HG03565 (cell line): Measurements from ENCODE around the gene SLC2A1.
"Not testable (repeated sequence)": the region's sequence is repeated elsewhere in the genome, so short reads cannot be mapped to it uniquely, and the experiment has no call there.

ENCODE experiments used
- ATAC-seq: cut with Tn5 transposase; IDR thresholded peaks from one replicate; pipeline ENCODE4 v1.9.1; 2021; ENCODE audit warnings: mild to moderate bottlenecking, moderate library complexity; ENCODE audit not compliant: unreplicated experiment

The SLC2A1 gene

DNA sequence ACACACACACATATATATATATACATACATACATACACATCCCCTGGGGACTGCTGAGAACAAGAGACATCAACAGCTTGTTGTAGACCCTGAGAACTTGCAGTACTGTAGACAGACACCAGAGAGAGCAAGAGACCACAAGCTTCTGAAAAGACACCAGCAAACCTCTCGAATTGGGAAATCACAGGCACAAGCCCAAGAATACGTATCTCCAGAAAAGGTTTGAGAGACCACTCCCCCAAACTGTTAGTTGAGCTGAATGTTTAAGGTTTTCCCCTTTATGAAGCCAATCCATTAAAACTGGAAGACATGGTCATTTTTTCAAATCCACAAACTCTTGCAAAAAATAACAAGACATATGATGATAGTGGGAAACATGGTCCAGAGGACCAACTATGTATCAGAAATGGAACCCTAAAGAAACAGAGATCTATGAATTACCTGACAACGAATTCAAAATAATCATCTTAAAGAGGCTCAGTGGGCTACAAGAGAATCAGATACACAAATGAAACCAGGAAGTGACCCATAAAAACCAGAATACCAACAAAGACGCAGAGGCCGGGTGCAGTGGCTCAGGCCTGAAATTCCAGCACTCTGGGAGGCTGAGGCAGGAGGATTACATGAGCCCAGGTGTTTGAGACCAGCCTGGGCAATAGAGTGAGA lies 45.1 kb downstream of the SLC2A1 start:
- no peak for ATAC-seq

DNA sequence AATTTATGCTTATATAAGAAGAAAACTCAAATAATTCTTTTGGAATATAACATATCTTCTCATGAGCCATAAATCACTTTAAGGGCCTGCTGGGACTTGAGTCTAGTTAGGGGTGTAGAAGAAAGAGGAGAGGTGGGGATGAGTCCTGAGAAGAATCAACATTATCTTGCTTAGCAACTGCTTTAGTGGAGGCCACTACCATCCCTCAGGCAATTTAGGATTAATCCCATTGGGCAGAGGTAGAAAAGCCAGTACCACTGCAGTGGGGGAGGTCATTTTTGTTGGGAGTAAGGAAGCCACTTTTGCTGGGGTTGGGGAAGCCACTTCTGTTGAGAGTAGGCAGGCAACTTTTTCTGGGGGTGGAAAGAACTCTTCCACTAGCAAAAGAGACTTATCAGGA lies 47.7 kb downstream of the SLC2A1 start:
- ATAC-seq = no peak

DNA sequence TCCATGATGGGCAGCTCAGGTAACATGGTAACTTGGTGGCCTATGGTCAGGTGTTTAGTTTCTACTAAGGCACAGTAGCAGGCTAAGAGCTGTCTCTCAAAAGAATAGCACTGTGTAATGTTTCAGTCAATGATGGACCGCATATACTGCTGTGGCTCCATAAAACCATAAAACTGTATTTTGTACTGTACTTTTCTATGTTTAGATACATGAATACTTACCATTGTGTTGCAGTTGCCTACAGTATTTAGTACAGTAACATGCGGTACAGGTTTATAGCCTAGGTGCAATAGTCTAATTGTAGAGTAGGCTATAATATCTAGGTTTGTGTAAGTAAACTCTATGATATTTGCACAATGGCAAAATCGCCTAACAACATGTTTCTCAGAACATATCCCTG lies 50.6 kb downstream of the SLC2A1 start:
- no peak for ATAC-seq

DNA sequence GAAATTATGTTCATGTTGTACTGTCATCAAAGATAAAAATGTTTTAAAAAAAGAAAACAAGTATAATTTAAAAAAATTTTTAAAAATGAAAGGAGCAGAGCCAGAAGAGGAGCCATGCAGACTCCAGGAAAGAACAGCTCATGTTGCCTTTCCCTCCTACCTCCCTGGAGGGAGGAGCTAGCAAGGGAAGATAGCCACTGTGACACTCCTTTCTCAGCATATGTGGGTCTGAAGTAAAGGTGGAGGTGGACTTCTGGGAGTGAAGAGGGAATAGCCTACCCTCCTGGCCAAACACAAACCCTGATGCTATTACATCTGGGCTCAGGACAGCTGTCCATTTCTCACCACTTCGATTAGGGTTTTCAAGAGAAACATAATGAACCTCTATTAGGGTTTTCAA lies 54.2 kb downstream of the SLC2A1 start:
- no peak for ATAC-seq

DNA sequence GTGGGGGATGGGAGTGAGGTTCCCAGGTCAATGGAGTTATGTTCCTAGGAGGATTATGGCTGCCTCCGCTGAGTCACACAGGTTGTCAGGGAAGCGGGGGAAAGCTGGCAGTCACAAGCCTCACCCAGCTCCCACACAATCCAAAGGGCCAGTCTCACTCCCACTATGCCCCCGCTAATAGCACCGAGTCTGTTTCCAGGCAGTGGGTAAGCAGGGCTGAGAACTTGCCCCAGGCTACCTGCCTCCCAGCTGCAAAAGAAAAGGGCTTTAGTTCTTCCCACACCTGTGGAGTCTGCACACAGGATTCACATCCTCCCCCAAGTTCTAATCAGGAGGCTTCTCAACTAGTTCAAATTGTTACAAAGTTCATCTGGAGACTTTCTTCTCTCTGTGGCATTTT lies 58.7 kb downstream of the SLC2A1 start:
- not testable (repeated sequence) for ATAC-seq

DNA sequence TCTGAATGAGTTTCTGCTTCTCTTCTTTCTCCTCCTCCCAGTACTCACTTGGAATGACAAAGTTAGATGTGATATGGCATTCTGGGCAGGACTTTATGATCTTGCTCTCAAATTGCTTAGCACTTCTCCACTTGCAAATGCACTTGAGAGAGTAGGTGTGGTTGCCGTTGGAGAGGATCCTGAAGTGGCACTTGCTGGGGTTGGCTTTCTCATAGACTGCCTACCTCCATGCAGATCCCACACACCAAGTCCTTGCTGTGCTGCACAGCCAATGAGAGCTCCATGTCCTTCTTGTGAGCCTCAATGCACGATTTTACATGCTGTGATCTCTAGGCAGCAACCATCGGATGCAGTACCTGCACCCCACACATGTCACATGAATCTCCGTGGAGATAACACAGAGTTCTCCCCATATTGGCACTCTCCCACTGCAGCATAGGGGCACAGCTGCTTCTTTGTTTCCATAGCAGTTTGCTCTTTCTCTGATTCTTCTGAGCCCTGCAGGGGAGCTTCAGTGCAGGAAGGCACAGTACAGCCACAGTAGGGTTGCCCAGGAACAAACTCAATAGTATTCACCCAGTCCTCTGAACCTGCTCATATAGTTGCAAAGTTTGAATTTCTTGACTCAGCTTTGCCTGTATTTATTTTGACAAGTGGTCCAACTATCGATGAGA lies 67.1 kb downstream of the SLC2A1 start:
- ATAC-seq = no peak

DNA sequence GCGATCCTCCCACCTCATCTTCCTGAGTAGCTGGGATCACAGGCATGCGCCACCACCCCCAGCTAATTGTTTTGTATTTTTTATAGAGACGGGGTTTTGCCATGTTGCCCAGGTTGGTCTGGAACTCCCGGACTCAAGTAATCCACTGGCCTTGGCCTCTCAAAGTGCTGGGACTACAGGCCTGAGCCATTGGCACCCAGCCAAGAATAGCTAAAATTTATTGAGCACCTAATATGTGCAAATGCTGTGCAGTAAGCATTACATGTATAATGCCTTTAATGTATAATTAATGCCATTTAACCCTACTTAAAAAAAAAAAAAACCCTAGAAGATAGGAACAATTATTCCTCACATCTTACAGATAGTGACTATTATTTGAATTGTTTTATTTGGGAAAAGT lies 69.4 kb downstream of the SLC2A1 start:
- ATAC-seq = no peak

DNA sequence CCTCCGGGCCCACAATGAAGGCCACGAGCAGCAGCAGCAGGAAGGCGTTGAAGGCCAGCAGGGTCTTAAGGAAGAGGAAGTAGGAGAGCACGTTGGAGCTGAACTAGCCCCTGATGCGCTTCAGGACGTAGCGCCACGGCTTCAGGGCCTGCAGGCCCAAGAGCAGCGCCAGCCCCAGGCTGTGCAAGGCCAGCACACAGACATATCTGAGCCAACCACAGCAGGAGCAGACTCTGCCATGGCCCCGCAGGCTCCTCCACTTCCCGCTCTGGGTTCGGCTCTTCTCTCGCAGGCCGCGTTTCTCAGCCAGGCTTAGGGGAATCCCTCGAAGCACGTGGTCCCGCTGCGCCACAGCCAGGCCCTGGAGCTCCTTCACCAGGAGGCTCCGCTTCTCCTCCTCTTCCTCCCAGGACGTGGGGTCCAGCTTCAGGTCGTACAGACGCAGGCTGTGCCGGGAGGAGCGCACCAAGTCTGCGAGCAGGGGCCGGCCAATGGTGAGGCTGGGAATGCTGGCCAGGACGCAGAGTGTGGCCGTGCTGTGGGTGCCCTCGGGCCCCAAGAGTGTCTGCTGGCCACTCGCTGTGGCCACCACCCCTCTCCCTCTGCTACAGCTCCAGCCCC lies 70.5 kb downstream of the SLC2A1 start:
- ATAC-seq = no peak

DNA sequence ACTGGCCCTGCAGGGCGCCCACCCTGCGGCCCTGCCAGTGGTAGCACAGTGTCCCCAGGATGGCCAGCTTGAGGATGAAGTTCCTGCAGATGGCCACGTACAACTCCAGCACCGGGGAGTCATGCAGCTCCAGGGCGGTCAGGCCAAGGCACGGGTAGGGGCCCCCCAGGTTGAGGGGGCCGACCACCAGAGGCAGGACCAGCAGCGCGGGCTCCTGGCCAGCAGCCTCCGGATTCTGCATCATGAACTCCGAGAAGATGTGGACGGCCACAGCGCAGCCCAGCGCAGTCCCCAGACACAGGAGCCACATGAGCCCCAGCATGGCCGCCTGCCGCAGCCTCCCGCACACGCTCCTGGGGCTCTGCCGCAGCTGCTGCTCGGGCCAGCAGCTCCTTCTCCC lies 71.3 kb downstream of the SLC2A1 start:
- no peak for ATAC-seq

DNA sequence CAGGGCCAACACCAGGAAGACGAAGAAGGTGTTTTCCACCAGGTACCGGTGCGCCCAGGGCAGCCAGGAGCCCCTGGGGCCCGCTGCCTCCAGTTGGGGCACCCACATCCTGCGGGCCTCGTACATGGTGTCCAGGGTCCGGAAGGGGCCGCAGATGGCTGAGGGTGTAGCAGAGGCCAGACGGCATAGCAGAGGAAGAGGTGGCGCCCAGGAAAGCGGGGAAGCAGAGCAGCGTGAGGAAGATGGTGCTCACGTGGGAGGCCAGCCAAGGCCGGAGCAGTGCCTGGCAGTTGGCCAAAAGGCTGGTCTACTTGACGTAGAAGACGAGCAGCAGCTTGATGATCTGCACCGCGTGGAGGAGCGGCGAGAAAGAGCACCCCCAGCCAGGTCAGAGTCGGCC lies 71.9 kb downstream of the SLC2A1 start:
- no peak for ATAC-seq

DNA sequence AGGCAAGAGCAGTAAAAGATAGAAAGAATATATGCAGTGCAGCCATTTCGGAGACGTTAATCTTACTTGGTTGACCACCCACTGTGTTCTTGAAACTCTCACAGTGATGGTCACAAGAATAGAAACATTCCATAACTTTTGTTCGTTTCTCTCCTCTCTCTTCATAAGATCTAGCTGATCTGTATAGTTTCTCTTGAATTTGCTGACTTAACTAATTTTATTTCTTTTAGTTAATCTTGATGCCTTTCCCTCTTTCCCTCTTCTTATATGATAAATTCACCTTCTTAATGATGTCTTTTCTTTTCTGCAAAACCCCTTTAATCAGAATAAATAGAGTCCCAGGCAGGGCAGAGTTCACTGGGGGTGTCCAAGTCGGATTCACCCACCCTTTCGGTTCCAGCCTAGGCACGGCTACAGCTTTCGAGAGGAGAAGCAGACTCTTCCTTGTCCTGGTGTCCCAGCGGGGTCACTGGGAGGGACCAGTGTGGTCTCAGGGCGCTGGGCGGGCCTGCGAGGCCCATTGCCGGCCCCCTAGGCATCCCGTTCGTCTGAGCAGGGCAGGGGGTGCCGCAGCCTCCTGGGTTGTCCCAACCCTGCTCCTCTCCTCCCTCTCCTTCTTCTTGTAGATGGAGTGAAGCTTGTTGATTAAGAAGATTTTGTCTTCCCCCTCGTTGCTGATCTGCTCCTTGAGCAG lies 72.5 kb downstream of the SLC2A1 start:
- ATAC-seq = no peak

DNA sequence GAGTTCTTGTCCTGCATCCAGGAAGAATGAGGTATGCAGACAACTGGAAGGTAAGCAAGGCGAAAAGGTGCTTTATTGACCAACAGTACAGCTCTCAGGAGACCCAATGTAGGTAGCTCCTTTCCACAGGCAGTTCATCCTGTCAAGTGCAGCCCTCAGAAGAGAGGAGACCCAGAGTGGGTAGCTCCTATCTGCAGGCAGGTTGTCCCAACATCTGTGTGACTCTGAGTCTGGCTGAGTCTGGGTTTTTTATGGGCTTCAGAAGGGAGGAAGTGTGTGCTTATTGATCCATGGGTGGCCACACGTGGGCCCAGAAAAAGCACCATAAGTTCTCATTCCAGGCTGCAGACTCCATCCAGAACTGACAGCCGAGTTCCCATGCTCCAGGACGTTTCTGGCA lies 78.3 kb downstream of the SLC2A1 start:
- ATAC-seq = no peak

DNA sequence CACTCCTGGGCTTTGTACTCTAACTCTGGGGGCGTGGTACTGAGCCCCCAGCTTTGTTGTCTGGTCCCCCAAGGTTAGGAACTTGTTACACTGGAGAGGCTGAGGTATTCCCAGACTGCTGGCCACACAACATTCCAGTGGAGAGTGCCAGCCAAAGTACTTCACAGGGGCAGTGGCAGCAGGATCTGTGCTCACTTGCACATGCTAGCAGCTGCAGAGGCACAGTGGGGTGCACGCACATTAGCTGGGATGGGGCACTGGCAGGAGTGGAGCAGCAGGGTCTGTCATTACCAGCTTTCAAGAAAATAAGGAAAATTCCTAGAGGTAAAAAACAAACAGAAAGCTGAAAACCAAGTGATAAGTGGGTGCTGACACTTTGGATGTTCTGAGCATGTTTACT lies 81.3 kb downstream of the SLC2A1 start:
- no peak for ATAC-seq

DNA sequence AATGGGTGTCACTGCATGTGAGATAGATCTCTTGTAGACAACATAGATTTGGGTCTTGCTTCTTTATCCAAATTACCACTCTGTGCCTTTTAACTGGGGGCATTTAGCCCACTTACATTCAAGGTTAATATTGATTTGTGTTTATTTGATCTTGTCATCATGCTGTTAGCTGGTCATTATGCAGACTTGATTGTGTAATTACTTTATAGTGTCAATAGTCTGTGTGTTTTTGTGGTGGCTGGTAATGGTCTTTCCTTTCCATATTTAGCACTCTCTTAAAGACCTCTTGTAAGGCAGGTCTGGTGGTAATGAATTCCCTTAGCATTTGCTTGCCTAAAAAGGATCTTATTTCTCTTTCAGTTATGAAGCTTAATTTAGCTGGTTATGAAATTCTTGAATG lies 82.7 kb downstream of the SLC2A1 start:
- no peak for ATAC-seq
